ENCODE measurements around the gene REEP5. TPM values are rescaled to one million over a fixed set of nuclear protein-coding genes. Genes with fewer than 3 reads are reported as not detected.

REEP5 gene
- total and polyA plus RNA-seq, 2 of the 13 experiments (the other 11 are each of a cell fraction or from before 2014, with no cell fraction given) = 49.4 to 239 TPM

DNA sequence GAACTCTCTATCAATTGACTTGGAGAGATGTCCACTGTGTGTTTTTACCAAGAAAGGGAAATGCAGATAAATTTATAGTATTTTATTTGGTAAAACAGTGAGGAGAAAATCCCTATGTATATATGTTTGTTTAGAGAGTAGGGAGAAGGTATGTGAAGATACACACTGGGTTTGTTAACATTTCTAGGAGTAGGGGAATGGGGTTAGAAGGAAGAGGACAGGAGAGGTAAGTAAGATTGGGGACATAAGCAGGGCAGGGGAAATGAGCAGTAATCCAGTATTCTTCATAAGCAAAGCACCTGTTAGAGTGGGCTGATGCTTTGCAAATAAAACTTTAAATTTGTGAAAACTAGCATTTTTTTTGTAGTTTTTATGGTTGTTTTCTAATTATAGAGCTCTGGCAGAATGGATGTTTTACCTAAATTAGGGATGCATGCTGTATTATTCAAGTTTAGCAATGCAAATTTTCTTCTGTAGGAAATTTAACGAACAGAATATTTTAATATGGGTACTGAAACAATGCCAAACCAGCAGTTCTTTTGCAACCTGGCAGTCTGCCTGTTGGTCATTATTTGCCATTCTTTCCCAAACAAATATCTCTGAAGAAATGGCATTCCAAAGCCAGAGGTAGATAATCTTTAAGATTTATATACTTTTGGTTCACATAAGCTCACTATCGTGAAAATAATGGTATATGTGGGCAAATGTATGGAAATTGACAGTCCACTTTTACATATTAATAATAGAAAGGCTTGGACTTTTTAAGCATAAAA lies 35.2 kb upstream of the REEP5 start:
- H3K4me2 ChIP-seq (ENCODE audit: low read depth, low read length) = no peak overlapping the region
- H3K27ac ChIP-seq (ENCODE audit: extremely low read length, insufficient read depth, low read length) = no peak overlapping the region
- TF ChIP-seq, protein P1, sequence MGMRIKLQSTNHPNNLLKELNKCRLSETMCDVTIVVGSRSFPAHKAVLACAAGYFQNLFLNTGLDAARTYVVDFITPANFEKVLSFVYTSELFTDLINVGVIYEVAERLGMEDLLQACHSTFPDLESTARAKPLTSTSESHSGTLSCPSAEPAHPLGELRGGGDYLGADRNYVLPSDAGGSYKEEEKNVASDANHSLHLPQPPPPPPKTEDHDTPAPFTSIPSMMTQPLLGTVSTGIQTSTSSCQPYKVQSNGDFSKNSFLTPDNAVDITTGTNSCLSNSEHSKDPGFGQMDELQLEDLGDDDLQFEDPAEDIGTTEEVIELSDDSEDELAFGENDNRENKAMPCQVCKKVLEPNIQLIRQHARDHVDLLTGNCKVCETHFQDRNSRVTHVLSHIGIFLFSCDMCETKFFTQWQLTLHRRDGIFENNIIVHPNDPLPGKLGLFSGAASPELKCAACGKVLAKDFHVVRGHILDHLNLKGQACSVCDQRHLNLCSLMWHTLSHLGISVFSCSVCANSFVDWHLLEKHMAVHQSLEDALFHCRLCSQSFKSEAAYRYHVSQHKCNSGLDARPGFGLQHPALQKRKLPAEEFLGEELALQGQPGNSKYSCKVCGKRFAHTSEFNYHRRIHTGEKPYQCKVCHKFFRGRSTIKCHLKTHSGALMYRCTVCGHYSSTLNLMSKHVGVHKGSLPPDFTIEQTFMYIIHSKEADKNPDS (CRISPR knock-in tag; IDR thresholded peaks at IDR 0.05) = no peak
- TF ChIP-seq EP300 (IDR thresholded peaks at IDR 0.05; ENCODE audit: low read depth in 2 of 2, low read length in 2 of 2) = no peak
- no peak for TF ChIP-seq EP300 (CRISPR knock-in tag; IDR thresholded peaks at IDR 0.05; ENCODE audit: borderline replicate concordance)
- no peak for TF ChIP-seq ZNF644 (CRISPR knock-in tag; IDR thresholded peaks at IDR 0.05; ENCODE audit: low read depth)
- TF ChIP-seq MAZ (IDR thresholded peaks at IDR 0.05; ENCODE audit: borderline replicate concordance, low read depth, low read length) = no peak
- TF ChIP-seq MAZ (CRISPR knock-in tag; IDR thresholded peaks at IDR 0.05; ENCODE audit: low read depth) = no peak
- TF ChIP-seq ZNF44 (CRISPR knock-in tag; IDR thresholded peaks at IDR 0.05) = no peak
- TF ChIP-seq ZNF7 (CRISPR knock-in tag; IDR thresholded peaks at IDR 0.05) = no peak
- TF ChIP-seq ZNF720 (CRISPR knock-in tag; IDR thresholded peaks at IDR 0.05) = no peak
- TF ChIP-seq SMYD3 (CRISPR knock-in tag; IDR thresholded peaks at IDR 0.05) = no peak
- TF ChIP-seq CC2D1A (CRISPR knock-in tag; IDR thresholded peaks at IDR 0.05) = no peak
- no peak for TF ChIP-seq ZNF879 (CRISPR knock-in tag; IDR thresholded peaks at IDR 0.05)
- no peak for TF ChIP-seq SAFB2 (CRISPR knock-in tag; IDR thresholded peaks at IDR 0.05; ENCODE audit: borderline replicate concordance, low read depth)
- TF ChIP-seq ISX (CRISPR knock-in tag; conservative IDR thresholded peaks at IDR 0.05) = no peak
- TF ChIP-seq STAG1 (CRISPR knock-in tag; IDR thresholded peaks at IDR 0.05) = no peak
- no peak for TF ChIP-seq JUNB (CRISPR knock-in tag; IDR thresholded peaks at IDR 0.05; ENCODE audit: borderline replicate concordance)
- TF ChIP-seq ZNF33A (CRISPR knock-in tag; IDR thresholded peaks at IDR 0.05; ENCODE audit: borderline replicate concordance) = no peak
- TF ChIP-seq, protein P2, sequence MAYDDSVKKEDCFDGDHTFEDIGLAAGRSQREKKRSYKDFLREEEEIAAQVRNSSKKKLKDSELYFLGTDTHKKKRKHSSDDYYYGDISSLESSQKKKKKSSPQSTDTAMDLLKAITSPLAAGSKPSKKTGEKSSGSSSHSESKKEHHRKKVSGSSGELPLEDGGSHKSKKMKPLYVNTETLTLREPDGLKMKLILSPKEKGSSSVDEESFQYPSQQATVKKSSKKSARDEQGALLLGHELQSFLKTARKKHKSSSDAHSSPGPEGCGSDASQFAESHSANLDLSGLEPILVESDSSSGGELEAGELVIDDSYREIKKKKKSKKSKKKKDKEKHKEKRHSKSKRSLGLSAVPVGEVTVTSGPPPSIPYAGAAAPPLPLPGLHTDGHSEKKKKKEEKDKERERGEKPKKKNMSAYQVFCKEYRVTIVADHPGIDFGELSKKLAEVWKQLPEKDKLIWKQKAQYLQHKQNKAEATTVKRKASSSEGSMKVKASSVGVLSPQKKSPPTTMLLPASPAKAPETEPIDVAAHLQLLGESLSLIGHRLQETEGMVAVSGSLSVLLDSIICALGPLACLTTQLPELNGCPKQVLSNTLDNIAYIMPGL (CRISPR knock-in tag; IDR thresholded peaks at IDR 0.05; ENCODE audit: borderline replicate concordance in 1 of 2, low read depth in 1 of 2) = no peak

More for the DNA sequence above, 35.2 kb upstream of the REEP5 start:
- in situ Hi-C loops (cut with HindIII; ENCODE audit: extremely low pct_ligation_motif_present, low pct_unique_long_range_greater_than_20kb) = no loop called here
- H3K9me3 ChIP-seq (ENCODE audit: low read length) = no peaks in the 10 kb centered on the region
- no peak overlapping the region for H3K4me3 ChIP-seq (replicated peaks in 1 of 3; ENCODE audit: insufficient read depth in 1 of 3, low read depth in 2 of 3, low read length in 3 of 3)
- DNase-seq (ENCODE audit: low spot score) (no peak), ATAC-seq (no peak), FAIRE-seq (no peak)
- no peaks in the 10 kb centered on the region for H4K20me1 ChIP-seq (ENCODE audit: insufficient read depth, low read length)
- WGBS (ENCODE audit: low lambda C conversion rate) = 0% methylated on average over 2 of the region's 2 CpGs
- ChIA-PET CTCF (ENCODE audit: low intra/inter-chr PET ratio, low total read pairs) (no interaction called here), POLR2A (interaction anchor here (1.6 kb wide), 1 partner anchor 19 kb away, joined by 5 read pairs; the partner anchor contains the start of gene DCP2)
- no peak overlapping the region for H2AFZ ChIP-seq (ENCODE audit: low read length)
- H3K9ac ChIP-seq (ENCODE audit: insufficient read depth, low read depth, low read length) = no peak overlapping the region
- H3K36me3 ChIP-seq (replicated peaks in 1 of 2; ENCODE audit: control insufficient read depth in 1 of 2, insufficient read depth in 2 of 2, low read length in 2 of 2) = no peaks in the 10 kb centered on the region
- BruUV-seq (replicated peaks) = no TSS peak
- H3K27me3 ChIP-seq (ENCODE audit: control insufficient read depth in 1 of 2, insufficient read depth in 2 of 2, low read length in 2 of 2) = no peaks in the 10 kb centered on the region
- no peaks in the 10 kb centered on the region for H3K79me2 ChIP-seq (ENCODE audit: insufficient read depth, low read length)
- H3K4me1 ChIP-seq (ENCODE audit: insufficient read depth, low read length) = peaks cover 61% of the 10 kb centered on the region
- intact Hi-C loops (cut with micrococcal nuclease; ENCODE audit: unreplicated experiment) = no loop called here
